ENCODE data around the gene B3GNT3. TPM values are rescaled to one million over a fixed set of nuclear protein-coding genes. Genes with fewer than 3 reads are reported as not detected.

Gene B3GNT3
- total and polyA plus RNA-seq, 2 of the 4 experiments (the other 2 are of a cell fraction) = not detected

GRCh38 chr19:17859533-17860330 is 64.8 kb downstream of the B3GNT3 start, which contains the start of gene RPL18A (continued):
- TF ChIP-seq, protein P1, sequence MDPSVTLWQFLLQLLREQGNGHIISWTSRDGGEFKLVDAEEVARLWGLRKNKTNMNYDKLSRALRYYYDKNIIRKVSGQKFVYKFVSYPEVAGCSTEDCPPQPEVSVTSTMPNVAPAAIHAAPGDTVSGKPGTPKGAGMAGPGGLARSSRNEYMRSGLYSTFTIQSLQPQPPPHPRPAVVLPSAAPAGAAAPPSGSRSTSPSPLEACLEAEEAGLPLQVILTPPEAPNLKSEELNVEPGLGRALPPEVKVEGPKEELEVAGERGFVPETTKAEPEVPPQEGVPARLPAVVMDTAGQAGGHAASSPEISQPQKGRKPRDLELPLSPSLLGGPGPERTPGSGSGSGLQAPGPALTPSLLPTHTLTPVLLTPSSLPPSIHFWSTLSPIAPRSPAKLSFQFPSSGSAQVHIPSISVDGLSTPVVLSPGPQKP (IDR thresholded peaks at IDR 0.05; ENCODE audit: borderline replicate concordance, low read depth, low read length) = no peak
- TF ChIP-seq NFE2L2 (IDR thresholded peaks at IDR 0.05; ENCODE audit: low read depth, low read length) = no peak
